Right renal cortex interstitium (tissue), 3 donors: ENCODE measurements around the gene TUBB4B. TPM values are rescaled to one million over a fixed set of nuclear protein-coding genes. Genes with fewer than 3 reads are reported as not detected.

Source experiments
- DNase-seq, 3 donors: peaks; one replicate each; pipeline ENCODE4 v3.0.0-alpha.2; 2013; ENCODE audit warnings: low read depth in 3 of 3, low spot score in 2 of 3
- polyA plus RNA-seq, 3 donors: library from polyadenylated mRNA; unstranded; fragments of 120-200 nt; gene quantifications; one replicate each; pipeline ENCODE4 v1.2.1, GENCODE V29; 2013; ENCODE audit not compliant: insufficient read length in 3 of 3

The TUBB4B gene
- polyA plus RNA-seq = 100 to 1,000 TPM; 332 to 418 (median 352) TPM

- peak; percentile 97 to 99 (median 98) for DNase-seq
Measured at GRCh38 chr9:137240841-137241489, at the start of gene TUBB4B. TUBB4B (plus strand) TSS chr9:137241287; CDS start chr9:137241361, 74 bp downstream.

- DNase-seq = no peak
Measured at GRCh38 chr9:137191691-137192447, 49.2 kb upstream of the TUBB4B start.

- DNase-seq = no peak
Measured at GRCh38 chr9:137192448-137192780, 48.7 kb upstream of the TUBB4B start.

GRCh38 chr9:137192859-137193258 is 48.2 kb upstream of the TUBB4B start:
- DNase-seq = no peak

GRCh38 chr9:137193771-137194170 is 47.3 kb upstream of the TUBB4B start:
- DNase-seq = no peak

- DNase-seq = no peak
Measured at GRCh38 chr9:137194388-137194787, 46.7 kb upstream of the TUBB4B start.

GRCh38 chr9:137194909-137195308 is 46.2 kb upstream of the TUBB4B start:
- no peak for DNase-seq

GRCh38 chr9:137195525-137196220 is 45.4 kb upstream of the TUBB4B start:
- DNase-seq = no peak

GRCh38 chr9:137198051-137198901 is 42.8 kb upstream of the TUBB4B start:
- DNase-seq = no peak

- DNase-seq = no peak
Measured at GRCh38 chr9:137198902-137199283, 42.2 kb upstream of the TUBB4B start.

GRCh38 chr9:137199411-137200121 is 41.5 kb upstream of the TUBB4B start:
- no peak for DNase-seq

GRCh38 chr9:137200311-137201204 is 40.5 kb upstream of the TUBB4B start, which contains the start of gene TPRN:
TPRN (minus strand) TSS chr9:137200741; CDS start chr9:137200711, 30 bp downstream.
- peak; percentile 93 to 97 (median 94) for DNase-seq

GRCh38 chr9:137201205-137201868 is 39.8 kb upstream of the TUBB4B start:
- DNase-seq = no peak

GRCh38 chr9:137202966-137203365 is 38.1 kb upstream of the TUBB4B start:
- DNase-seq = no peak

GRCh38 chr9:137204731-137205125 is 36.4 kb upstream of the TUBB4B start:
- no peak for DNase-seq

GRCh38 chr9:137205126-137206069 is 35.7 kb upstream of the TUBB4B start, which contains the start of the genes NDOR1 and TMEM203:
NDOR1 (plus strand) TSS chr9:137205700; CDS start chr9:137205778, 78 bp downstream.
TMEM203 (minus strand) TSS chr9:137205648; CDS start chr9:137205414, 234 bp downstream.
- peak; percentile 53 to 83 (median 78) for DNase-seq

- no peak for DNase-seq
Measured at GRCh38 chr9:137206602-137207001, 34.5 kb upstream of the TUBB4B start.
